ENCODE measurements around the gene SELENOM.

Gene SELENOM

GRCh38 chr22:31055117-31055634 is 52.2 kb downstream of the SELENOM start:
- no peak overlapping the region for H3K27ac ChIP-seq (ENCODE audit: low read depth, low read length)
- WGBS (ENCODE audit: extremely low coverage, insufficient coverage, low lambda C conversion rate), result no CpG with 5 or more reads among the region's 5 CpGs

More at GRCh38 chr22:31055117-31055634, 52.2 kb downstream of the SELENOM start:
- no peak overlapping the region for H3K23ac ChIP-seq (ENCODE audit: low read length)
- H2BK5ac ChIP-seq (ENCODE audit: low read length), result no peak overlapping the region
- H4K8ac ChIP-seq (ENCODE audit: low read depth, low read length), result no peak overlapping the region
- H4K5ac ChIP-seq (ENCODE audit: low read length), result no peak overlapping the region
- no peaks in the 10 kb centered on the region for H3K36me3 ChIP-seq (ENCODE audit: control insufficient read depth, insufficient read depth, low read length)
- H2BK120ac ChIP-seq (ENCODE audit: low read depth, low read length), result no peak overlapping the region
- no peaks in the 10 kb centered on the region for H3K4me1 ChIP-seq (ENCODE audit: control insufficient read depth, low read depth, low read length)
- no peak overlapping the region for H3K18ac ChIP-seq (ENCODE audit: low read length)
- H3K4me2 ChIP-seq (ENCODE audit: low read length), result no peak overlapping the region
- no peaks in the 10 kb centered on the region for H3K79me1 ChIP-seq (ENCODE audit: low read length)
- H2AK5ac ChIP-seq (ENCODE audit: low read length), result no peak overlapping the region
- no peak for DNase-seq
- no peak overlapping the region for H2BK15ac ChIP-seq (replicated peaks; ENCODE audit: low read depth)
- H3K4me3 ChIP-seq (ENCODE audit: low read length), result no peak overlapping the region
- H3K27me3 ChIP-seq (ENCODE audit: insufficient read depth, low read length, poor library complexity), result no peaks in the 10 kb centered on the region
- no peak overlapping the region for H3K56ac ChIP-seq (ENCODE audit: low read length)
- H3K9ac ChIP-seq (ENCODE audit: low read length), result no peak overlapping the region
- H3K79me2 ChIP-seq (ENCODE audit: control insufficient read depth, insufficient read depth, low read length), result no peaks in the 10 kb centered on the region
- no peak overlapping the region for H3K4ac ChIP-seq (ENCODE audit: low read depth, low read length)
